ENCODE measurements around the gene RPP21. TPM values are rescaled to one million over a fixed set of nuclear protein-coding genes. Genes with fewer than 3 reads are reported as not detected.

RPP21 gene
- total and polyA plus RNA-seq, 2 donors (not counting 1 experiment from before 2014, with no cell fraction given): 16.7 to 30.2 TPM

DNA sequence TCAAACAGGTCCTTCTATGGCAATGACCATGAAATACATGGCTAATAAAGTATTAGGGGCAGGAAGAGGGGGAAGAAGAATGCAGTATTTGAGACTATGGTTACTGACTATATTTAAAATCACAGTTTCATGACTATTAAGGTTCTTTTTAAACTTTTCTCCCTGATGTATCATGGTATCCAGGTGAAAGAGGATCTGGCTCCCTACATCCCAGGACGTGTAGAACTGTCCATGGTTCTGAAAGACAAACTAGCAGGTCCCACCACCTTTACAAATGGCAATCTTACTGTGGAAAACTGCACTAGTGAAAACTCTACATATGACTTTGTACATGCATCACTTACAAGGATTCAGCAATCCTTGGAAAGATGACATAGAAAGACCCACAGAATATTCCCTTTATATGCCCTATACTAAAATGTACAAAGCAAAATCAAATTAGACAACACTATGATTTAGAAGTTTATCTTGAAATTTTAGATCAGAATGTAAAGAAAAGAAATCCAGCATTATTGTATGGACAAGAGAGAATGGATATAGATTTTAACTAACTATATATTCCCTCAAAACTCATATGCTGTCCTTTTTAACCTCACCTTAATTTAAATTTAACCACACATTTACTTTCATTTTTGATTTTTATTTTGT lies 33.5 kb downstream of the RPP21 start:
- no peak overlapping the region for H3K4me2 ChIP-seq (ENCODE audit: extremely low read depth, insufficient read depth, low read length)
- peak; percentile 12 to 28 for DNase-seq (ENCODE audit: low read depth in 2 of 2)

DNA sequence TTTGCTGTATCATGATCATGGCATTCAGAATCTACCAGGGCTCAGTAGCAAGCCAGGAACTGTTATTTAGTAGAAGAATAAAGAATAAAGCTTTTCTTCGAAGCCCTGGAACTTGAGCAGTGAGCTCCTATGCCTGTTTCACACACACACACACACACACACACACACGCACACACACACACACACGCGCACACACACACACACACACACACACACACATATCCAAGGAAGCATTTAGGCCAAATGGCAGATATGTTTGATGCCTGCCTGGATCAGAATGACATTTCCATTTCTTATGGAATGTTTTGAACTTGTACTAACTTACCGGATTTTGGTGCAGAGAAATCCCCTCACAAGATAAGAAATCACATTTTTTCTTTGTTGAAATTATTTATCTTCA lies 35.5 kb downstream of the RPP21 start:
- Histone ChIP-seq H3K36me3 (ENCODE audit: control insufficient read depth, insufficient read depth, low read length) (no peaks in the 10 kb centered on the region), H3K4me2 (ENCODE audit: extremely low read depth, insufficient read depth, low read length) (no peak overlapping the region), H3K79me2 (ENCODE audit: control insufficient read depth, insufficient read depth, low read length) (no peaks in the 10 kb centered on the region), H3K9ac (ENCODE audit: insufficient read depth, low read length) (no peak overlapping the region), H3K4me3 (replicated peaks in 1 of 4; ENCODE audit: control extremely low read depth in 1 of 4, insufficient read depth in 1 of 4, low read depth in 3 of 4, low read length in 4 of 4) (no peak overlapping the region), H3K4me1 (ENCODE audit: control insufficient read depth, extremely low read depth, insufficient read depth, low read length) (no peaks in the 10 kb centered on the region), H3K27ac (ENCODE audit: insufficient read depth, low read length) (no peak overlapping the region), H2AFZ (ENCODE audit: low read length) (no peak overlapping the region), H4K20me1 (ENCODE audit: control insufficient read depth, extremely low read depth, insufficient read depth, low read length) (peaks cover 2% of the 10 kb centered on the region), H3K27me3 (ENCODE audit: control insufficient read depth, insufficient read depth, low read length) (no peaks in the 10 kb centered on the region), H3K9me3 (ENCODE audit: control insufficient read depth, insufficient read depth, low read depth, low read length) (no peaks in the 10 kb centered on the region)
- TF ChIP-seq, protein P1, sequence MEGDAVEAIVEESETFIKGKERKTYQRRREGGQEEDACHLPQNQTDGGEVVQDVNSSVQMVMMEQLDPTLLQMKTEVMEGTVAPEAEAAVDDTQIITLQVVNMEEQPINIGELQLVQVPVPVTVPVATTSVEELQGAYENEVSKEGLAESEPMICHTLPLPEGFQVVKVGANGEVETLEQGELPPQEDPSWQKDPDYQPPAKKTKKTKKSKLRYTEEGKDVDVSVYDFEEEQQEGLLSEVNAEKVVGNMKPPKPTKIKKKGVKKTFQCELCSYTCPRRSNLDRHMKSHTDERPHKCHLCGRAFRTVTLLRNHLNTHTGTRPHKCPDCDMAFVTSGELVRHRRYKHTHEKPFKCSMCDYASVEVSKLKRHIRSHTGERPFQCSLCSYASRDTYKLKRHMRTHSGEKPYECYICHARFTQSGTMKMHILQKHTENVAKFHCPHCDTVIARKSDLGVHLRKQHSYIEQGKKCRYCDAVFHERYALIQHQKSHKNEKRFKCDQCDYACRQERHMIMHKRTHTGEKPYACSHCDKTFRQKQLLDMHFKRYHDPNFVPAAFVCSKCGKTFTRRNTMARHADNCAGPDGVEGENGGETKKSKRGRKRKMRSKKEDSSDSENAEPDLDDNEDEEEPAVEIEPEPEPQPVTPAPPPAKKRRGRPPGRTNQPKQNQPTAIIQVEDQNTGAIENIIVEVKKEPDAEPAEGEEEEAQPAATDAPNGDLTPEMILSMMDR (conservative IDR thresholded peaks at IDR 0.05 in 1 of 2, IDR thresholded peaks at IDR 0.05 in 1 of 2; ENCODE audit: low read depth in 1 of 2, low read length in 2 of 2): no peak
- no peak for TF ChIP-seq EZH2 (IDR thresholded peaks at IDR 0.05; ENCODE audit: low read length, missing control alignments)
- no peak for DNase-seq (ENCODE audit: low read depth in 2 of 2)

More for the DNA sequence above, 33.5 kb downstream of the RPP21 start:
- Histone ChIP-seq H3K9me3 (ENCODE audit: control insufficient read depth, insufficient read depth, low read depth, low read length) (no peaks in the 10 kb centered on the region), H3K4me1 (ENCODE audit: control insufficient read depth, extremely low read depth, insufficient read depth, low read length) (no peaks in the 10 kb centered on the region), H3K9ac (ENCODE audit: insufficient read depth, low read length) (no peak overlapping the region), H3K27ac (ENCODE audit: insufficient read depth, low read length) (no peak overlapping the region), H3K79me2 (ENCODE audit: control insufficient read depth, insufficient read depth, low read length) (no peaks in the 10 kb centered on the region), H4K20me1 (ENCODE audit: control insufficient read depth, extremely low read depth, insufficient read depth, low read length) (peaks cover 3% of the 10 kb centered on the region), H3K36me3 (ENCODE audit: control insufficient read depth, insufficient read depth, low read length) (no peaks in the 10 kb centered on the region), H3K4me3 (replicated peaks in 1 of 4; ENCODE audit: control extremely low read depth in 1 of 4, insufficient read depth in 1 of 4, low read depth in 3 of 4, low read length in 4 of 4) (no peak overlapping the region), H3K27me3 (ENCODE audit: control insufficient read depth, insufficient read depth, low read length) (peaks cover 4% of the 10 kb centered on the region), H2AFZ (ENCODE audit: low read length) (no peak overlapping the region)
- TF ChIP-seq, protein P1 (conservative IDR thresholded peaks at IDR 0.05 in 1 of 2, IDR thresholded peaks at IDR 0.05 in 1 of 2; ENCODE audit: low read depth in 1 of 2, low read length in 2 of 2): no peak
- TF ChIP-seq EZH2 (IDR thresholded peaks at IDR 0.05; ENCODE audit: low read length, missing control alignments): no peak

DNA sequence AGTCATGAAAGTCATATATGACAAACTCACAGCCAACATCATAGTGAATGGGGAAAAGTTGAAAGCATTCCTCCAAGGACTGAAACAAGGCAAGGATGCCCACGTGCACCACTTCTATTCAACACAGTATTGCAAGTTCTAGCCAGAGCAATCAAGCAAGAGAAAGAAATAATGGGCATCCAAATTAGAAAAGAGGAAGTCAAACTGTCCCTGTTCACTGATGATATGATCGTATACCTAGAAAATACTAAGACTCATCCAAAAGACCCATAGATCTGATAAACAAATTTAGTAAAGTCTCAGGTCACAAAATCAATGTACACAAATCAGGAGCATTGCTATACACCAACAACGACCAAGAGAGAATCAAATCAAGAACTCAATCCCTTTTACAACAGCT lies 41.2 kb downstream of the RPP21 start:
- no peak overlapping the region for H3K27ac ChIP-seq (ENCODE audit: insufficient read depth, low read length)
- no peak for TF ChIP-seq EZH2 (IDR thresholded peaks at IDR 0.05; ENCODE audit: low read length, missing control alignments)
- TF ChIP-seq, protein P1 (conservative IDR thresholded peaks at IDR 0.05 in 1 of 2, IDR thresholded peaks at IDR 0.05 in 1 of 2; ENCODE audit: low read depth in 1 of 2, low read length in 2 of 2): no peak
- H2AFZ ChIP-seq (ENCODE audit: low read length): no peak overlapping the region
- H3K4me1 ChIP-seq (ENCODE audit: control insufficient read depth, extremely low read depth, insufficient read depth, low read length): no peaks in the 10 kb centered on the region
- H4K20me1 ChIP-seq (ENCODE audit: control insufficient read depth, extremely low read depth, insufficient read depth, low read length): no peaks in the 10 kb centered on the region
- no peaks in the 10 kb centered on the region for H3K79me2 ChIP-seq (ENCODE audit: control insufficient read depth, insufficient read depth, low read length)
- no peak overlapping the region for H3K9ac ChIP-seq (ENCODE audit: insufficient read depth, low read length)
- no peaks in the 10 kb centered on the region for H3K36me3 ChIP-seq (ENCODE audit: control insufficient read depth, insufficient read depth, low read length)
- no peaks in the 10 kb centered on the region for H3K9me3 ChIP-seq (ENCODE audit: control insufficient read depth, insufficient read depth, low read depth, low read length)
- peaks cover 4% of the 10 kb centered on the region for H3K27me3 ChIP-seq (ENCODE audit: control insufficient read depth, insufficient read depth, low read length)
- H3K4me2 ChIP-seq (ENCODE audit: extremely low read depth, insufficient read depth, low read length): no peak overlapping the region
- no peak for DNase-seq (ENCODE audit: low read depth in 2 of 2)
- H3K4me3 ChIP-seq (replicated peaks in 1 of 4; ENCODE audit: control extremely low read depth in 1 of 4, insufficient read depth in 1 of 4, low read depth in 3 of 4, low read length in 4 of 4): no peak overlapping the region

Data from fibroblast of lung (primary cell).